IgD-negative memory B cell (primary cell): Measurements from ENCODE around the gene PERCC1. TPM values are rescaled to one million over a fixed set of nuclear protein-coding genes. Genes with fewer than 3 reads are reported as not detected.
A peak's percentile ranks its signal among the peaks of the same experiment; 100 is the strongest.

Experiments
- H3K27ac Mint-ChIP-seq, 3 donors: one replicate each; pipeline ENCODE4 v1.8.0; 2020 to 2022; ENCODE audit warnings: mild to moderate bottlenecking in 3 of 3, mixed read lengths in 3 of 3, moderate library complexity in 1 of 3
- H3K27me3 Mint-ChIP-seq: one replicate; pipeline ENCODE4 v1.8.0; 2021; ENCODE audit warnings: mixed read lengths
- H3K36me3 Mint-ChIP-seq: one replicate; pipeline ENCODE4 v1.8.0; 2020; ENCODE audit warnings: mild to moderate bottlenecking, mixed read lengths
- H3K4me1 Mint-ChIP-seq, 3 donors: one replicate each; pipeline ENCODE4 v1.8.0; 2020 to 2022; ENCODE audit warnings: mixed read lengths in 3 of 3, mild to moderate bottlenecking in 1 of 3
- H3K4me3 Mint-ChIP-seq, 4 donors: one replicate each; pipeline ENCODE4 v1.8.0; 2020 to 2022; ENCODE audit warnings: mild to moderate bottlenecking in 4 of 4, mixed read lengths in 4 of 4, moderate library complexity in 3 of 4
- H3K9me3 Mint-ChIP-seq, 3 donors: one replicate each; pipeline ENCODE4 v1.8.0; 2020 to 2021; ENCODE audit warnings: mixed read lengths in 3 of 3, mild to moderate bottlenecking in 1 of 3
- polyA plus RNA-seq: library from polyadenylated mRNA; unstranded; fragments of 300-500 nt; fragmentation: Illumina TruSeq; gene quantifications from one replicate; pipeline ENCODE4 v1.2.3, GENCODE V29; 2021

Gene PERCC1
- polyA plus RNA-seq, 1 donor from 2014 or later: not detected

DNA sequence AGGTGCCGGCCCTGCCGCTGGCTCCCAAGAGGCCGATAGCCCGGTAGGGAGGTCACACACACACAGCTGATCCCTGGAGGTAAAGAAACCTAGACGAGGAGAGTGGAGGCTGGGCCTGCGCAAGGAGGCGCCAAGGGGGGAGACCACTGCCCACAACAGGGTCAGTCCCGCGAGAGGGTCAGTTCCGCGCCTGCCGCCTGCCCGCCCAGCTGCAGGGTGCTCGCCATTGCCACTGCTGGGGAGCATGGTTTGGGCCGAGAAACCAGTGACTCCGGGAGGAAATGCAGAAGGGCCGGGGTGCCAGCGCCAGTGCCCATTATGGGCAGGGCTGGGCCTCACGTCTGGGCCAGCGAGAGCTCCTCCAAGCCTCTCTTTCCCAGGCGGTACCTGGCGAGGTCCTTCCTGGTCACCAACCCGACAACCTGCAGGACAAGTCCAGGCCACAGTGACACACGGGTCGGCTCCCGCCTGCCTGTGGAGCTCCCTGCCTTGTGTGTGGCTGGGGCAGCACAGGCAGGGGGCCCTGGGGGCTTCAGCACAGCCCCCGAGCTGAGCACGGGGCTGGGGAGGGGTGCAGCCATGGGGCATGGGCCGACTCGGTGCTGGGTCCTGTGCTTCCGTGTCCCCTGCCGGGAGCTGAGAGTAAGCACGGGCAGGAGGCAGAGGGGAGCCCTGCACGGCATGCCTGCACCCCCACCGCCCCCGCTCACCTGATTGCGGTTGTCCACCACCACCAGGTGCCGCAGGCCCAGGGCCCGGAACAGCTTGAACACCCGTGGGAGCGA is 15.6 kb downstream of the PERCC1 start:
- Mint-ChIP-seq H3K27ac (peak overlapping the region; percentile 31 to 99 (median 83)), H3K36me3 (peaks cover 1% of the 10 kb centered on the region), H3K4me1 (peaks cover 0 to 5% (median 0%) of the 10 kb centered on the region in 3 donors), H3K4me3 (peak overlapping the region in 1 of 4 donors; percentile 87), H3K9me3 (no peaks in the 10 kb centered on the region), H3K27me3 (no peaks in the 10 kb centered on the region)

DNA sequence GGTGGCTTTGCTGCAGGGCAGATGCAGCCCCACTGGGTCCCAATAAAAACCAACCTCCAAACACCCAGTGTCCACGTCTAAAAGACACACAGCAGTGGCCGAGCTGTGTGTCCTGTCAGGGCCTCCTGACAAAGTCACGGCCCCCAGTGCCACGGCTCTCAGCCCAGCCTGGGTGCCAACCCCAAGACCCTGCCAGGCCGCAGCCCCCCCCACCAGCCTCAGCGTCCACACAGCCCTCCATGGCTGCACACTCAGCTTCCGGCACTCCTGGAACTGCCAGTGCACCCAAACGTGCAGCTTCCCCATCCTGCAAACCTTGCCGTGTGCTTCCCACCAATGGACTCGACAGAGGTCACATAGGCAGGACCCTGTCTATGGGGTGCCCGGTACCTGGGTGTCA is 17.1 kb downstream of the PERCC1 start:
- Mint-ChIP-seq H3K27ac (peak overlapping the region in 2 of 3 donors; percentile 31 to 62), H3K36me3 (peaks cover 1% of the 10 kb centered on the region), H3K4me1 (peaks cover 0 to 5% (median 0%) of the 10 kb centered on the region in 3 donors), H3K9me3 (no peaks in the 10 kb centered on the region), H3K27me3 (no peaks in the 10 kb centered on the region), H3K4me3 (peak overlapping the region in 2 of 4 donors; percentile 41 to 74)

DNA sequence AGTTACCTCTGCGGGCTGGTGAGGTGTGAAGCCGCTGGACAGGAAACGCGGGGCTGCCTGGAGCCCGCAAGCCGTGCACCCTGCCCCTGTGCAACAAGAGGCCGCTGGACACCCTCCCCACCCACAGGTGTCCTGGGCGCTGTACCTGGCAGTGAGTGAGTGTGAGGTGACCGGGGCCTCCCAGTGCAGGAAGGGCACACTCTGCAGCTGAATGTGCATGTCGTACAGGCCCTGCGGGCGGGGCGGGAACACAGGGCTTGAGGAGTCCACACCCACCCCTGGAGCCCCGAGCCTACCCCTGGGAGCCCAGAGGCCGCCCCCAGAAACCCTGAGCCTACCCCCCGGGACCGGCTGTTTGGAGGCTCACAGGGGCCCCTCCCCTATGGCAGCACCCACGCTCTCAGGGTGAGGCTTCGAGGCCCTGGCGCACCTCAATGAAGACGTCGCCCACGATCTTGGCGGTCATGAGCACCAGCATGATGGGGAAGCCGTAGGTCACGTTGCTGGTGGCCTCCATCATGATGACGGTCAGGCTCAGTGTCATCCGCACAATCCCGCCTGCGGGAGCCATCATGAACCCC is 17.7 kb downstream of the PERCC1 start:
- Mint-ChIP-seq H3K27ac (peak overlapping the region in 1 of 3 donors; percentile 62), H3K36me3 (peaks cover 1% of the 10 kb centered on the region), H3K4me1 (peaks cover 0 to 5% (median 0%) of the 10 kb centered on the region in 3 donors), H3K27me3 (no peaks in the 10 kb centered on the region), H3K9me3 (no peaks in the 10 kb centered on the region), H3K4me3 (no peak overlapping the region)

DNA sequence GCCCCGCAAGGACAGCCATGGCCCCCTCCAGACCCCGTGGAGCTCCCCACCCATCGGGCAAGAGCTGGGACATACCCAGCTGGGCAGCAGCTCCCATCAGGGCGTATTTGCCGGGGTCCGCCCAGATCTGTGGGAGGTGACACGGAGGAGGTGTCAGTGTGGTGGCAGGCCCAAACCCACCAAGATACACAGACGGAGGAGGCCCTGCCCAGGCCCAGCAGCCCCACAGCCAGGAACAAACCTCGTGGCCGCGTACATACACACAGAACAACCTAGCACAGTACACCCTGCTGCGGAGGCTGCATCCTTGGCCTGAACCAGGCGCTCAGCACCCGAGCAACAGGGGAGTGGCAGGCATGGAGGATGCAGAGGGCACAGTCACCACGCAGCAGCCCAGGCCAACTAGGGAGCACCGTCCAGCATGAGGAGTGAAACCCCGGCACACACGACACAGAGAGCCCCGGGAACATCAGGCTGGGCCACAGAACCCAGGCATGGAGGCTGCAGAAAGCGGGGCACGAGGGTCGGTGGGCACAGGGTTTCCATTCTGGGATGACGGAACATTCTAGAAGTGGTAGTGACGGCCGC is 18.4 kb downstream of the PERCC1 start:
- Mint-ChIP-seq H3K9me3 (no peaks in the 10 kb centered on the region), H3K4me1 (peaks cover 0 to 5% (median 0%) of the 10 kb centered on the region in 3 donors), H3K27me3 (no peaks in the 10 kb centered on the region), H3K4me3 (no peak overlapping the region), H3K36me3 (peaks cover 1% of the 10 kb centered on the region), H3K27ac (peak overlapping the region in 1 of 3 donors; percentile 20)

DNA sequence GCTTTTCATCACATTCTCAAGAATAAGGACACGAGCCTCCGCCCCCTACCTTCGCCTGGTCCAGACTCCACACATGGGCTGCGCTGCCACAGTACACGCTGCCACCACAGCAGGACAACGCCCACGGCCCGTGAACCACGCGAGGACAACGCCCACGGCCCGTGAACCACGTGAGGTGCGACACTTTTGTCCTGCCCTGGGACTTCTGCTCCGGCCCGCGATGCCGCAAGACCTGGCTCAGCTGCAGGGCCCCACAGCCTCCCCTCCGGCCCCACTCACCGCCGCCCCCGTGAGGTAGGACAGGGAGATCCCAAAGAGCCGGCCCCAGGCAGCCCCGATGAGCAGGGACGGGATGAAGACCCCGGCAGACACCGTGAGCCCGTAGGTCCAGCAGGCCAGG is 19.3 kb downstream of the PERCC1 start:
- peaks cover 1% of the 10 kb centered on the region for H3K36me3 Mint-ChIP-seq
- no peaks in the 10 kb centered on the region for H3K27me3 Mint-ChIP-seq
- peak overlapping the region in 1 of 3 donors; percentile 20 for H3K27ac Mint-ChIP-seq
- H3K9me3 Mint-ChIP-seq: no peaks in the 10 kb centered on the region
- no peaks in the 10 kb centered on the region for H3K4me1 Mint-ChIP-seq
- no peak overlapping the region for H3K4me3 Mint-ChIP-seq

DNA sequence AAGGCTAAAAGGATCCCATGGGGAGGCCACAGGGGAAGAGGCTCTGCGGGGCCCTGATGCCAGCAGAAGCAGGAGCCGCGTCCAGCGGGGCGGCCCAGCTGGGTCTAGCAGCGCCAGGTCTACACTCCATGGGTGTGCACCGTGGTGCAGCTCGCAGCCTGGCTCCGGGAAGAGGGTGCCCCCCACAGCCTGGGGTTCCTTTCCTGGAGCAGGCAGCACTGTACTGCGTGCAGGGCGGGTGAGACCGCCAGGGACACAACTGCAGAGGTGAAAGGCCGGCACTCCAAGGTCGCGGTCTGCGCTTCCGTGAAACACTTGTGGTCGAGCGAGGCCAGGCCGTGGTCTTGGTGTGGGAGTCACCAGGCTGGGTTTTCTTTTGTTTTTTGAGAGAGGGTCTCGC is 20.0 kb downstream of the PERCC1 start:
- Mint-ChIP-seq H3K4me3 (no peak overlapping the region), H3K36me3 (peaks cover 1% of the 10 kb centered on the region), H3K4me1 (no peaks in the 10 kb centered on the region), H3K9me3 (no peaks in the 10 kb centered on the region), H3K27ac (no peak overlapping the region), H3K27me3 (no peaks in the 10 kb centered on the region)

DNA sequence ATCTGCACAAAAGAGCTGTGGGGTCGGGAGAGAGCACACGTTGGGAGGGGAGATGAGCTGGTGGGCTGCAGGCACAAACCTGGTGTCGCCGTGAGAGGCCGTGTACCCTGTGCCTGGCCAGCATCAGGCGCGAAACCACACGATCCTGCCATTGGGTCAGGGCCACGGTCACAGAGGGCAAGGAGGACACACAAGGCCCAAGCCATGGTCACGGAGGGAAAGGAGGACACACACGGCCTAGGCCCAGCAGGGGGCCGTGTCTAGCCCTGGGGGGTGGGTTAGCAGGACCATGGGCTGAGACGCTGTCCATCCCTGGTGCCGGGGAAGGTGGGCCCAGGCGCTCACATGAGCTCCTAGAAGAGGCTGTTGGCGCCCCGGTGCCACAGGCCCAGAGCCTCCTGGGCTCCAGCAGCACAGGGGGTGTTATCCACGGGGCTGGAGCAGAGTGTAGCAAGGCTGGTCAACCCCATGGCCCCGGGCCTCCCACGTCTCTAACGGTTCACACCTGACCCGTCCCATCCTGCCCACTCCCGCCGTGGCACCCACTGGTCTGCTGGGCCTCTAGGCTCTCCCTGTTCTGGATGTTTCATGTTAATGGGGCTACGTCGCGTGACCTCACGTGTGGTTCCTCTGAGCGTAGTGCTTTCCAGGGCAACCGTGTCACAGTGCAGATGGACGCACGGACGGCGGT is 21.0 kb downstream of the PERCC1 start:
- no peaks in the 10 kb centered on the region for H3K27me3 Mint-ChIP-seq
- H3K4me1 Mint-ChIP-seq: no peaks in the 10 kb centered on the region
- H3K27ac Mint-ChIP-seq: peak overlapping the region in 1 of 3 donors; percentile 61
- H3K36me3 Mint-ChIP-seq: peaks cover 1% of the 10 kb centered on the region
- peak overlapping the region in 1 of 4 donors; percentile 40 for H3K4me3 Mint-ChIP-seq
- H3K9me3 Mint-ChIP-seq: no peaks in the 10 kb centered on the region

DNA sequence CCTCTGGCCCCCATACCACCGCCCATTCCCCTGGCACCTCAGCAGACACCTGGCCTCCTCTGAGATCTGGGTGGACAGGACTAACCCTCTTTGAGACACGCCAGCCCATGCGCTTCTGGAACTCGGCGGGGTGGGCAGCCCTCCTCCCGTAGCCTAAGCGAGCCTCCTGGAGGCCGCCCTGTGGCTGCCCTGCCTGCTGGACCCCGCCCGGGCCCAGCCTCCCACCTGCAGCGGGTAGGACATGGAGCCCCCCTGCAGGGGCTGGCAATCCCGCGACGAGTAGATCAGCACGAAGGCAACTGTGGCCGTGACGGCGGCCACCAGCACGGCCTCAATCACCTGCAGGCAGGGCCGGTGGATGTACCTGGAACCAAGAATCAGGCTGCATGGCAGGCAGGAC is 21.7 kb downstream of the PERCC1 start:
- H3K4me1 Mint-ChIP-seq: no peaks in the 10 kb centered on the region
- H3K36me3 Mint-ChIP-seq: peaks cover 1% of the 10 kb centered on the region
- H3K4me3 Mint-ChIP-seq: peak overlapping the region in 1 of 4 donors; percentile 40

DNA sequence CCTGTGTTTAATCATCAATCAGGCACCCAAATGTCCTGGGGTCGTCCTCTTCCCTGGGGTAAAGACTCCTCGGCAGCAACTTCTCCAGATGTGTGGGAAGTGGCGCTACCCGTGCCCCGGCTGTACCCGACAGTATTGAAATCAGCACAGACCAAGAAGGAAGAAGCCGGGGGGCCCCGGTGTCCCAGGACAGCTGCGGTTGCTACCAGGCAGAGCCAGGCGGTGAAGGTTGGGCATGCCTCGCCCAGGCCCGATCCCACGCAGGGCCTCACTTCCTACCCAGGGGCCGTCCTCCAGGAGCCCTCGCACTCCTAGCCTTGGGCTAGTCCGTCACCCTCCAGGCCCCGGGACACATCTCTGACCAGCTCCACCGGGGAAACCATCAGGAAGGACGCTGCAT is 22.4 kb downstream of the PERCC1 start:
- H3K4me3 Mint-ChIP-seq: peak overlapping the region in 1 of 4 donors; percentile 73
- H3K4me1 Mint-ChIP-seq: peaks cover 0 to 2% (median 0%) of the 10 kb centered on the region in 3 donors
- H3K9me3 Mint-ChIP-seq: no peaks in the 10 kb centered on the region
- peak overlapping the region in 1 of 3 donors; percentile 90 for H3K27ac Mint-ChIP-seq
- no peaks in the 10 kb centered on the region for H3K36me3 Mint-ChIP-seq
- H3K27me3 Mint-ChIP-seq: no peaks in the 10 kb centered on the region

More for the DNA sequence above, 21.7 kb downstream of the PERCC1 start:
- Mint-ChIP-seq H3K9me3 (no peaks in the 10 kb centered on the region), H3K27ac (peak overlapping the region in 1 of 3 donors; percentile 90), H3K27me3 (no peaks in the 10 kb centered on the region)

DNA sequence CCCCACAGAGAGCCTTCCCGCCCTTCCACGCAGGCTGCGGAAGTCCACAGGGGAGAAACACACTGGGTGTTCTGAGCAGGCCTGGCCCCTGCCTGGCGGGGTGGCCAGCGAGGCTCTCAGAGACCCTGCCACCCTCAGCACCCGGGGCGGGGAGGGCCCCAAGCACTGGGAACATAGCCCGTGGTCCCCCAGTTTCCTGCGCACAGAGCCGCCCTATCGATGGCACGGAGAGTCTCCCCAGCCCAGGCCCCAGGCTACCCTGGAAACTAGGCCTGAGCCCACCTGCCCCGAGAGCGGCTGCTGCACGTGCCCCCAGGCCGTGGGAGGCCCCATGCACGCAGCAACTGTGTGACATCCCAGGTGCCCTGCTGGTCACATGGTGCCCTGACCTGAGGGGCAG is 23.7 kb downstream of the PERCC1 start:
- Mint-ChIP-seq H3K4me3 (peak overlapping the region in 1 of 4 donors; percentile 73), H3K27ac (peak overlapping the region in 2 of 3 donors; percentile 50 to 90), H3K4me1 (peaks cover 5 to 10% (median 9%) of the 10 kb centered on the region in 3 donors), H3K27me3 (no peaks in the 10 kb centered on the region), H3K9me3 (no peaks in the 10 kb centered on the region), H3K36me3 (peaks cover 2% of the 10 kb centered on the region)

DNA sequence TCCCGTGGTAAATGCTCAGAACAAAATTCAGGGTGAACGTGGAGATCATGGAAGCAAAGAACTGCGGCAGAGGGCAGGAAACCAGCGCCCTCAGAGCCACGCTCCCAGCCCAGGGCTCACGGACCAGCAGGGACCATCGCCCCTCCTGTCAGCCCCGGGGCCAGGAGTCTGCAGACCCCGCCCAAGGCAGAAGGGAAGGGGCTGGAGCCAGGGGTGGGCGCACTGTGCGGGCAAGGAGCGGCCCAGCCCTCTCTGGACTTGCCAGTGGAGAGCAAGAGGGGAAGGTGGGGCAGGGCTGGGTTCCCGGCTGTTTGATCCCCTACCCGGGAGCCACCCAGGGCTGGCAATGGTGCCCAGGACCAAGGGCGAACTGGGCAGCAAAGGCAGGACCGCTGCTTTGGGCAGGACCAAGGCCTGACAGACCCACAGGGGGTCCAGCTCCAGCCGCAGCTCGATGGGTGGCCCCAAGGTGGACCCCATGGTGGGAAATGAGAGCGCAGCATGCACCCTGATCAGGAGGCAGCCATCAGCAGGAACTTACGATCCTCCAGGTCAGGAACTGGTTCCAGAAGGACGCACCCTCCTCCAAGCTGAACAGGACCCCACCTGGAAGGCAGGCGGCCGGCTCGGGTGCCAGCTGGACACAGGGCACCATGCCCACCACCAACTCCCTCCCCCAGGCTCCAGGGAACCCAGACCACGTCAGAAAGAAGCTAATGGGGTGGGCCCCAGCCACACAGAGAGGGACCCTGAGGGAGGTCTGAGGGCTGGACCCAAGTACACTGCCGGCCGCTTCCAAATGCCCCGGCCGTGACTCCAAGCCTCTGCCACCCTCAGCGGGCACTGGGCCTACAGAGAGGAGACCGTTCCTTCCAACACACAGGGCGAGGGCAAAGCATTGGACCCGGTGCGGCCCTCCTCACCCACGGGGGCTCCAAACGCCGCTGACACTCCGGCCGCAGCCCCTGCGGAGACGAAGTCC is 24.6 kb downstream of the PERCC1 start:
- Mint-ChIP-seq H3K27me3 (no peaks in the 10 kb centered on the region), H3K27ac (peak overlapping the region in 2 of 3 donors; percentile 50 to 51), H3K9me3 (no peaks in the 10 kb centered on the region), H3K4me1 (peaks cover 5 to 10% (median 9%) of the 10 kb centered on the region in 3 donors), H3K4me3 (peak overlapping the region in 1 of 4 donors; percentile 52), H3K36me3 (peaks cover 2% of the 10 kb centered on the region)

DNA sequence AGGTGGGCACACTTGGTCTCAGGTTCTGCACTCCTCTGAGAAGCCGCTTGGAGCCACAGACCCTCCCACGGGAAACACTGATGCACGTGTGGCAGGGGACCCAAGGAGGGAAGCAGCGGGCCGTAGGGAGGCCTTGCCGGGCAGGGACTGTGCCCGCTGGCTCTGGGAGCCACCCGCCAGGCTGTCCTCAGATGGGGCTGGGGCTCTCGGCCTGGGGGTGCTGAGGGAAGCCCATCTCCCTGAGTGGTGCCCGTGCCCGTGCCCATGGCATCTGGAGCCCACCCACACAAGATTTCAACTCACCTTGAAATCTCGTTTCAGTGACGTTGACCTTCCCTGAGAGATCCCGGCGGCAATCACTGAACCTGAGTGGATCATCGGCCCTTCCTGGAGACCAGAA is 26.1 kb downstream of the PERCC1 start:
- no peak overlapping the region for H3K27ac Mint-ChIP-seq
- H3K36me3 Mint-ChIP-seq: peaks cover 2% of the 10 kb centered on the region

DNA sequence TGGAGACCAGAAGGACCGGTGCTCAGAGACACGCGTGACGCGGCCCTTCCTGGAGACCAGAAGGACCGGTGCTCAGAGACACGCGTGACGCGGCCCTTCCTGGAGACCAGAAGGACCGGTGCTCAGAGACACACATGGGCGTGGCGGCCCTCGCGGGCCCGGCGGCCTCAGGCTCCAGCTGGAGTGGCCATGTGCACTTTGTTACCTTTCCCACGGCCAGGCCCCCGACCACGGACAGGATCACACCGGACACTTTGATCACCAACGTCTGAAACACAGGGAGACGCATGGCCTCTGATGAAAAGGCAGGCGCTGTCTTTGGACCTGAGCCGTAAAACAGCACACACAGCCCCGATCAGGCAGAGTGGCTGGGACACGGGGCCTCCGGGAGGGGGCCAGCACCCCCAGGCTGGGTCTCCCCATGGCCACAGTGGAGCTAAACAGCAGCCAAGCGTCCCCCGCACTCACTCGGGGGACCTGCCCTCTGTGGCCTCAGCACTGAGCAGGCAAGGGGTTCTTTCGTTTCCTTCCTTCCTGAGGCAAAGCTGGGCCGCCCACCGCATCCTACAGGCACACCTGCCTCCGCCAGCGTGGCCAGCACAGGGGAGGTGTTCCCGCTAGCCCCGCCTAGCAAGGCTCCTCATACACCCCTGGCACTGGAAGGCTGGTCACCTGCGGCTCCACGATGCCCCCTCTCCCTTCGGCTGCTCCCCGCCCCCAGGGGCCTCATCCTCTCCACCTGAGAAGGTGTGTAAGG is 26.8 kb downstream of the PERCC1 start:
- Mint-ChIP-seq H3K36me3 (peaks cover 2% of the 10 kb centered on the region), H3K27me3 (no peaks in the 10 kb centered on the region), H3K27ac (peak overlapping the region; percentile 97 to 99 (median 98)), H3K9me3 (no peaks in the 10 kb centered on the region), H3K4me1 (peaks cover 5 to 10% (median 9%) of the 10 kb centered on the region in 3 donors), H3K4me3 (peak overlapping the region in 2 of 4 donors; percentile 62 to 63)

More for the DNA sequence above, 26.1 kb downstream of the PERCC1 start:
- Mint-ChIP-seq H3K27me3 (no peaks in the 10 kb centered on the region), H3K4me3 (no peak overlapping the region), H3K4me1 (peaks cover 5 to 10% (median 9%) of the 10 kb centered on the region in 3 donors), H3K9me3 (no peaks in the 10 kb centered on the region)
